ENCODE results near the gene LRIT2. TPM values are rescaled to one million over a fixed set of nuclear protein-coding genes. Genes with fewer than 3 reads are reported as not detected.

The LRIT2 gene
- total RNA-seq, 1 donor from 2014 or later = not detected

DNA sequence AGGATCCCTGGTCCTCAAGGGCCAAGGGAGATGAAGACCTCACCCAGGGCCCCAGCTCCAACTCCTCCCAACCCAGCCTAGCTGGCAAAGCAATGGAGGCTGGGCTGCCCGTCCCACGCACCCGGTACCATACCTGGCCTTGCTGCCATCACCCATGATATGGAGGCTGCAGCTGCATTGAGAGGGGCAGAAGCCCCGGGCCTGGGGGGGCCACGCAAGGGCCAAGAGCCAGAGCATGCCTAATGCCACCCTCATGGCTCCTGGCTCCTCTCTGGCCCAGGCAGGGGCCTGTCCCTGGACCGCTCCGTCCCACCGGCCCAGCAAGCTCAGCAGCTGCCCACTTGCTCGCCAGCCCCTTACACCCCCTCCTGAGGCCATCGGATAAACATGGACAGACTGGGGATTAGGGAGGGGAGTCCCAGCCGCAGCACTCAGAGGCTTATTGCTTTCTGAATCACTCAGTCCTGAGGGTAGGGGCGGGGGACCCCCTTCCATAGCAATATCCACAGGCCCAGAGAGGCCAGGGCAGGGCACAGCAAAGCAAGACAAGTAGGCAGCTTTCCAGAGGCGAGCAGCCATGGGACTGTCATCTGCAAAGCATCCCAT, 15.9 kb upstream of the LRIT2 start, which contains the start of gene LRIT1:
Gene LRIT1 (minus strand): TSS at position 362 of the 606 bp plus-strand sequence. CDS start 107 bp downstream, at position 255.
- DNase-seq (ENCODE audit: low read depth) = no peak
- H3K4me3 ChIP-seq (ENCODE audit: low read depth, low read length) = no peak within 1 kb of the TSS
- no peak for TF ChIP-seq CTCF (conservative IDR thresholded peaks at IDR 0.05; ENCODE audit: low read depth, low read length)

GRCh38 chr10:84238909-84239308, 13.6 kb upstream of the LRIT2 start:
- DNase-seq (ENCODE audit: low read depth) = no peak
- H3K4me3 ChIP-seq (ENCODE audit: low read depth, low read length) = no peak overlapping the region
- no peak for TF ChIP-seq CTCF (conservative IDR thresholded peaks at IDR 0.05; ENCODE audit: low read depth, low read length)

- TF ChIP-seq CTCF (conservative IDR thresholded peaks at IDR 0.05; ENCODE audit: low read depth, low read length) = no peak
- no peak overlapping the region for H3K4me3 ChIP-seq (ENCODE audit: low read depth, low read length)
- DNase-seq (ENCODE audit: low read depth) = no peak
These were observed 12.1 kb upstream of the LRIT2 start for GRCh38 chr10:84237199-84238051.

DNA sequence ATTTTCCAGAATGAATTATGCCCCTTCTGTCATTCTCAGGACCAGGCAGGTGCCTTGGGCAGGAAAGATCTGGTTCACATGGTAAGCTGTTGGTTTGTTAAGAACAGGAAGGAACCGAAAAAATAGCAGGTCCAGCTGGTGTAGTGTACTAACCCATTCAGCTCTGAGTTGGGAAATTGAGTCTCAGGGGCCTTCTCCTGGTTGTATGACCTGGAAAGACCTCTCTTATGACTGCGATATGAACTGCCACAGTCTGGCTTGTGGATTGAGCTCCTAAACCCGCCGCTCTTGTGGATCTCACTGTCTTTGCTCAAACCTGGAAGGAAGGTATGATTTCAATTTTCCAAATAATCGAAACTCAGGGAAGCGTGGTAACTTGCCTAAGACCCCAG, 11.5 kb upstream of the LRIT2 start:
- H3K4me3 ChIP-seq (ENCODE audit: low read depth, low read length) = no peak overlapping the region
- DNase-seq (ENCODE audit: low read depth) = no peak
- TF ChIP-seq CTCF (conservative IDR thresholded peaks at IDR 0.05; ENCODE audit: low read depth, low read length) = no peak

- DNase-seq (ENCODE audit: low read depth) = no peak
- H3K4me3 ChIP-seq (ENCODE audit: low read depth, low read length) = no peak overlapping the region
- no peak for TF ChIP-seq CTCF (conservative IDR thresholded peaks at IDR 0.05; ENCODE audit: low read depth, low read length)
These were observed 9.8 kb upstream of the LRIT2 start for GRCh38 chr10:84235096-84235495.

DNA sequence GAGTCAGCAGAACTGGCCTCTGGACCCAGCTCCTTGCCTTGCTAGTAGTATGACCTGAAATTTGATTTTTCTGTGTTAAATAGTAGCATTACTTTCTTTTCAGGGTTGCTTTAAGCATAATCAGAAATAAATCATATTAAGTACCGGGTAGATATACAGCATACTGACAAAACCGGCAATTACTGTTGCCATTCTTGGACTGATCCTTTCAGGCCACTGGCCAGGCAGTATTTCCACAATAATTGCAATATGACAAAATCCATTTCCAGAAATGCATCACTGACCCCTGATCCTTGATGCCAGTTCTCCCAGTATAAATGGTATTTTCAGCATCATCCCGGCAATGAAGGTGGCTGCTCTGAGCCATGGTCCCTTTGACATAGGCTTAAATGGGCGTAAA, 9.1 kb upstream of the LRIT2 start:
- no peak for TF ChIP-seq CTCF (conservative IDR thresholded peaks at IDR 0.05; ENCODE audit: low read depth, low read length)
- H3K4me3 ChIP-seq (ENCODE audit: low read depth, low read length) = no peak overlapping the region
- no peak for DNase-seq (ENCODE audit: low read depth)
